ENCODE data around the gene TEKT4. TPM values are rescaled to one million over a fixed set of nuclear protein-coding genes. Genes with fewer than 3 reads are reported as not detected.
"Not testable (repeated sequence)": the region's sequence is repeated elsewhere in the genome, so short reads cannot be mapped to it uniquely, and the experiment has no call there.

Gene TEKT4
- total and polyA plus RNA-seq, 2 donors (not counting 3 experiments of a cell fraction or from before 2014, with no cell fraction given) = not detected

GRCh38 chr2:94856856-94857255 lies 14.4 kb upstream of the TEKT4 start:
- FAIRE-seq; H3K4me2 ChIP-seq (ENCODE audit: insufficient read depth, low read length); H3K9ac ChIP-seq (replicated peaks; ENCODE audit: extremely low read depth, insufficient read depth, low read length); CTCF ChIA-PET; DNase-seq (ENCODE audit: low read depth, low spot score); dilution Hi-C loops (cut with MboI; ENCODE audit: extremely low pct_ligation_motif_present, low sequenced_read_pairs); H3K9me3 ChIP-seq (replicated peaks; ENCODE audit: control insufficient read depth, insufficient read depth, low read length); H3K79me2 ChIP-seq (ENCODE audit: control insufficient read depth, insufficient read depth, low read length); POLR2A ChIA-PET; H2AFZ ChIP-seq (ENCODE audit: low read depth, low read length); BruUV-seq (replicated peaks); H4K20me1 ChIP-seq (replicated peaks; ENCODE audit: control insufficient read depth, extremely low read depth, insufficient read depth, low read length); H3K27ac ChIP-seq (ENCODE audit: insufficient read depth, low read depth, low read length); H3K4me3 ChIP-seq (replicated peaks in 1 of 3; ENCODE audit: insufficient read depth in 1 of 3, low read depth in 1 of 3, low read length in 3 of 3); intact Hi-C loops (cut with micrococcal nuclease); H3K4me1 ChIP-seq (ENCODE audit: control insufficient read depth, extremely low read depth, insufficient read depth, low read length); H3K36me3 ChIP-seq (ENCODE audit: control insufficient read depth in 2 of 2, extremely low read depth in 1 of 2, insufficient read depth in 2 of 2, low read length in 2 of 2); H3K9me1 ChIP-seq (replicated peaks; ENCODE audit: control insufficient read depth, extremely low read depth, insufficient read depth, low read length): not testable (repeated sequence)
- peaks cover 5 to 11% of the 10 kb centered on the region in 2 experiments for H3K27me3 ChIP-seq (ENCODE audit: control insufficient read depth in 2 of 2, insufficient read depth in 2 of 2, low read length in 2 of 2)

DNA sequence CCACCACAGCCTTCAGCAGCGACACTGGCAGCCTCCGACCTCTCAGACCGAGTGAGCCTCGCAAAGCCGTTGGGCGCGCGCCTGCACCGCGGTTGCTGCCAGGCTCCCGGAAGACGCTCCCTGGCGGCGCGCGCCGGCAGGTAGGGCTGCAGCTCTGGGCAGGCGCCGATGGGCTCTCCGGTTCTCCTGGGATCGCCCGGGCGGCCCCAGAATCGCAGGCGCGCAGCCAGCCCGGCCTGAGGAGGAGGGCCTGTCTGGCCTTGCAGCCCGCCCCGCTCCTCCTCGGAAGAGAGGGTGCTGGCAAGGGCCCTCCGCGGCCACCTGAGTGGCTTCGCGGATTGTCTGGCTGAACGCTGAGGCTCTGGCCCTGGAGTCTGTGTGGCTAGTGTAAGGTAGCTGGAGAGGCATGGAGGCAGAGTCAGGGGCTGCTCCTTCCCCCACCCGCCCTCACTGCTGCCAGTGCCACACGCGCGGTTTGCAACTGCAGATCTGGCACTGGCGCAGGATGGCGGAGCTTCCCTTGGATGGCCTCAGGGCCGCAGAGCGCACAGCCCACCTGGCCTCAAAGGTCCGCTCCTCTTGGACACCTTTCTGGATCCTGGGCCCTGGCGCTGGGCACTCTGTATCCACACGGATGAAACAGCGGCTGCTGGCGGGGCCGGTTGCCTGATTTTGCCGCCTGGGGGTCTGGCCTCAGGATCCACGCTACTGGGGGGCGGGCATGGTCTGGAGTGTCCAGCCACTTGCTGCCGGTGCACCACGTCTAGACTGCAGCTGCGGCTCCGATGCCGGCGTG lies 13.7 kb upstream of the TEKT4 start:
- intact Hi-C loops (cut with micrococcal nuclease); H3K36me3 ChIP-seq (ENCODE audit: control insufficient read depth in 2 of 2, extremely low read depth in 1 of 2, insufficient read depth in 2 of 2, low read length in 2 of 2); H3K9ac ChIP-seq (replicated peaks; ENCODE audit: extremely low read depth, insufficient read depth, low read length); H3K4me3 ChIP-seq (replicated peaks in 1 of 3; ENCODE audit: insufficient read depth in 1 of 3, low read depth in 1 of 3, low read length in 3 of 3); CTCF ChIA-PET; dilution Hi-C loops (cut with MboI; ENCODE audit: extremely low pct_ligation_motif_present, low sequenced_read_pairs); H3K9me3 ChIP-seq (replicated peaks; ENCODE audit: control insufficient read depth, insufficient read depth, low read length); POLR2A ChIA-PET; H3K9me1 ChIP-seq (replicated peaks; ENCODE audit: control insufficient read depth, extremely low read depth, insufficient read depth, low read length); H3K79me2 ChIP-seq (ENCODE audit: control insufficient read depth, insufficient read depth, low read length); H3K4me2 ChIP-seq (ENCODE audit: insufficient read depth, low read length); DNase-seq (ENCODE audit: low read depth, low spot score); H3K4me1 ChIP-seq (ENCODE audit: control insufficient read depth, extremely low read depth, insufficient read depth, low read length); BruUV-seq (replicated peaks); H2AFZ ChIP-seq (ENCODE audit: low read depth, low read length); H4K20me1 ChIP-seq (replicated peaks; ENCODE audit: control insufficient read depth, extremely low read depth, insufficient read depth, low read length); FAIRE-seq; H3K27ac ChIP-seq (ENCODE audit: insufficient read depth, low read depth, low read length): not testable (repeated sequence)
- peak; percentile 18 for TF ChIP-seq EZH2 (IDR thresholded peaks at IDR 0.05; ENCODE audit: borderline replicate concordance, low read depth, low read length, severe bottlenecking)
- H3K27me3 ChIP-seq (ENCODE audit: control insufficient read depth in 2 of 2, insufficient read depth in 2 of 2, low read length in 2 of 2) = peaks cover 7 to 15% of the 10 kb centered on the region in 2 experiments

GRCh38 chr2:94858163-94858888 lies 12.9 kb upstream of the TEKT4 start:
- H3K9me3 ChIP-seq (replicated peaks; ENCODE audit: control insufficient read depth, insufficient read depth, low read length); H4K20me1 ChIP-seq (replicated peaks; ENCODE audit: control insufficient read depth, extremely low read depth, insufficient read depth, low read length); BruUV-seq (replicated peaks); H3K4me2 ChIP-seq (ENCODE audit: insufficient read depth, low read length); H3K4me3 ChIP-seq (replicated peaks in 1 of 3; ENCODE audit: insufficient read depth in 1 of 3, low read depth in 1 of 3, low read length in 3 of 3); H3K9me1 ChIP-seq (replicated peaks; ENCODE audit: control insufficient read depth, extremely low read depth, insufficient read depth, low read length); H3K36me3 ChIP-seq (ENCODE audit: control insufficient read depth in 2 of 2, extremely low read depth in 1 of 2, insufficient read depth in 2 of 2, low read length in 2 of 2); POLR2A ChIA-PET; H3K79me2 ChIP-seq (ENCODE audit: control insufficient read depth, insufficient read depth, low read length); H3K4me1 ChIP-seq (ENCODE audit: control insufficient read depth, extremely low read depth, insufficient read depth, low read length); FAIRE-seq; H3K27ac ChIP-seq (ENCODE audit: insufficient read depth, low read depth, low read length); intact Hi-C loops (cut with micrococcal nuclease); DNase-seq (ENCODE audit: low read depth, low spot score); dilution Hi-C loops (cut with MboI; ENCODE audit: extremely low pct_ligation_motif_present, low sequenced_read_pairs); CTCF ChIA-PET; H3K9ac ChIP-seq (replicated peaks; ENCODE audit: extremely low read depth, insufficient read depth, low read length); H2AFZ ChIP-seq (ENCODE audit: low read depth, low read length): not testable (repeated sequence)
- H3K27me3 ChIP-seq (ENCODE audit: control insufficient read depth in 2 of 2, insufficient read depth in 2 of 2, low read length in 2 of 2) = peaks cover 7 to 15% of the 10 kb centered on the region in 2 experiments

Measured in endothelial cell of umbilical vein (primary cell).